Hepatocyte (in vitro differentiated cells): ENCODE data around the gene SCFD2.

Experiments used
- EZH2 ChIP-seq: fragments of 200-600 bp; sonication (generic); IDR thresholded peaks from 2 replicates; pipeline ENCODE4 v1.6.1; 2016; ENCODE audit warnings: antibody characterized with exemption, mild to moderate bottlenecking, borderline replicate concordance
- EZH2phosphoT487 ChIP-seq: fragments of 200-600 bp; sonication (generic); IDR thresholded peaks from one replicate; pipeline ENCODE4 v1.6.1; 2018; ENCODE audit warnings: antibody characterized with exemption, mild to moderate bottlenecking, low read depth, moderate library complexity; ENCODE audit not compliant: unreplicated experiment, severe bottlenecking
- TF ChIP-seq, protein P1 (sequence below): fragments of 200-600 bp; sonication (generic); IDR thresholded peaks from 2 replicates; pipeline ENCODE4 v1.5.1; 2016; ENCODE audit warnings: antibody characterized with exemption, mild to moderate bottlenecking; ENCODE audit not compliant: poor library complexity

DNA sequence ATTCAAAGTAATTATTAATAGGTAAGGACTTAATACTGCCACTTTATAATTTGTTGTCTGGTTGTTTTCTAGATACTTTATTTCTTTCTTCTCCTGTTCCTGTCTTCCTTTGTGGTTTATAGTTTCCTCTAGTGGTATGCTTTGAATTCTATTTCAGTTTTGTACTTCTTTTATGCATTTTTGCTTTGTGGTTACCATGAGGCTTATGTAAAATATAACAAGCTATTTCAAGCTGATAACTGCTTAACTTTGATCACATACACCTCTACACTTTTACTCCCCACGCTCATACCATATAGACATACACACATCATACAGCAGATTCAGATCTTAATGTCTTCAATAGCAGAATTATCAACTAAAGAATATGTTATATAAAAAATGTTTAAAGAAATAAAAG is 192.3 kb downstream of the SCFD2 start:
- TF ChIP-seq, protein P1, sequence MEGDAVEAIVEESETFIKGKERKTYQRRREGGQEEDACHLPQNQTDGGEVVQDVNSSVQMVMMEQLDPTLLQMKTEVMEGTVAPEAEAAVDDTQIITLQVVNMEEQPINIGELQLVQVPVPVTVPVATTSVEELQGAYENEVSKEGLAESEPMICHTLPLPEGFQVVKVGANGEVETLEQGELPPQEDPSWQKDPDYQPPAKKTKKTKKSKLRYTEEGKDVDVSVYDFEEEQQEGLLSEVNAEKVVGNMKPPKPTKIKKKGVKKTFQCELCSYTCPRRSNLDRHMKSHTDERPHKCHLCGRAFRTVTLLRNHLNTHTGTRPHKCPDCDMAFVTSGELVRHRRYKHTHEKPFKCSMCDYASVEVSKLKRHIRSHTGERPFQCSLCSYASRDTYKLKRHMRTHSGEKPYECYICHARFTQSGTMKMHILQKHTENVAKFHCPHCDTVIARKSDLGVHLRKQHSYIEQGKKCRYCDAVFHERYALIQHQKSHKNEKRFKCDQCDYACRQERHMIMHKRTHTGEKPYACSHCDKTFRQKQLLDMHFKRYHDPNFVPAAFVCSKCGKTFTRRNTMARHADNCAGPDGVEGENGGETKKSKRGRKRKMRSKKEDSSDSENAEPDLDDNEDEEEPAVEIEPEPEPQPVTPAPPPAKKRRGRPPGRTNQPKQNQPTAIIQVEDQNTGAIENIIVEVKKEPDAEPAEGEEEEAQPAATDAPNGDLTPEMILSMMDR, result no peak
- no peak for TF ChIP-seq EZH2
- no peak for TF ChIP-seq EZH2phosphoT487
